ENCODE data around the gene KNOP1. TPM values are rescaled to one million over a fixed set of nuclear protein-coding genes. Genes with fewer than 3 reads are reported as not detected.

The KNOP1 gene
- total and polyA plus RNA-seq, 2 of the 4 experiments (the other 2 are of a cell fraction): 7.0 to 8.4 TPM

GRCh38 chr16:19751478-19752385, 33.7 kb upstream of the KNOP1 start:
- intact Hi-C loops (cut with micrococcal nuclease): loop anchor here (5.0 kb wide), 1 partner anchor 56 kb away; no protein-coding TSS in a partner anchor
- dilution Hi-C loops (cut with HindIII; ENCODE audit: low sequenced_read_pairs, unreplicated experiment): no loop called here

More at GRCh38 chr16:19751478-19752385, 33.7 kb upstream of the KNOP1 start:
- Histone ChIP-seq H2AK5ac (ENCODE audit: low read depth, low read length) (no peak overlapping the region), H3K18ac (ENCODE audit: low read depth, low read length) (no peak overlapping the region), H2BK20ac (ENCODE audit: low read depth, low read length) (no peak overlapping the region), H3K27ac (ENCODE audit: insufficient read depth, low read length) (no peak overlapping the region), H4K5ac (ENCODE audit: low read depth, low read length) (no peak overlapping the region), H3K4me1 (ENCODE audit: control insufficient read depth, insufficient read depth, low read length) (peaks cover 9% of the 10 kb centered on the region), H3K4ac (ENCODE audit: low read depth, low read length) (no peak overlapping the region), H3K4me3 (ENCODE audit: insufficient read depth, low read depth, low read length) (no peak overlapping the region), H3K9ac (ENCODE audit: low read depth, low read length) (no peak overlapping the region), H3K23ac (ENCODE audit: low read depth, low read length) (no peak overlapping the region), H2BK120ac (ENCODE audit: low read depth, low read length) (no peak overlapping the region), H2AFZ (replicated peaks; ENCODE audit: low read length, poor library complexity) (no peak overlapping the region), H3K9me1 (ENCODE audit: insufficient read depth, low read length) (peaks cover 9% of the 10 kb centered on the region; the same call in 1 of the 2 replicates), H3K9me3 (ENCODE audit: control insufficient read depth, insufficient read depth, low read length) (no peaks in the 10 kb centered on the region), H4K20me1 (ENCODE audit: insufficient read depth, low read length) (no peaks in the 10 kb centered on the region), H2BK15ac (ENCODE audit: low read depth, low read length) (no peak overlapping the region), H3K36me3 (ENCODE audit: control insufficient read depth, insufficient read depth, low read length) (no peaks in the 10 kb centered on the region), H3K4me2 (ENCODE audit: low read depth, low read length) (no peak overlapping the region), H3K56ac (ENCODE audit: extremely low read depth, insufficient read depth, low read length) (no peak overlapping the region), H2AK9ac (replicated peaks; ENCODE audit: low read depth, low read length, poor library complexity) (no peak overlapping the region), H3K14ac (replicated peaks; ENCODE audit: low read depth, low read length) (no peak overlapping the region), H4K8ac (ENCODE audit: low read depth in 2 of 2, low read length in 2 of 2) (no peak overlapping the region), H3K79me1 (ENCODE audit: low read depth in 1 of 2, low read length in 2 of 2) (no peaks in the 10 kb centered on the region), H2BK5ac (ENCODE audit: low read depth, low read length, poor library complexity, severe bottlenecking) (no peak overlapping the region), H3K27me3 (ENCODE audit: control insufficient read depth, insufficient read depth, low read length) (no peaks in the 10 kb centered on the region), H4K91ac (ENCODE audit: insufficient read depth, low read depth, low read length) (no peak overlapping the region)
- no TSS peak for BruUV-seq (replicated peaks)
- no peak for DNase-seq
- in situ Hi-C loops (cut with MboI; ENCODE audit: low sequenced_read_pairs): no loop called here
- ChIA-PET CTCF (no interaction called here), POLR2A (ENCODE audit: unreplicated experiment) (no interaction called here)
- no peak for ATAC-seq (ENCODE audit: low read depth)
- WGBS, 2 experiments (ENCODE audit: extremely low coverage in 2 of 2, insufficient read length in 1 of 2): no CpG with 5 or more reads among the region's 6 CpGs
- TF ChIP-seq BHLHE40 (IDR thresholded peaks at IDR 0.05; ENCODE audit: low read depth, low read length) (no peak), POLR2A (IDR thresholded peaks at IDR 0.05; ENCODE audit: low read depth, low read length) (no peak), CHD1 (IDR thresholded peaks at IDR 0.05; ENCODE audit: low read depth, low read length) (no peak), CTCF (conservative IDR thresholded peaks at IDR 0.05; ENCODE audit: low read depth, low read length) (no peak), MXI1 (IDR thresholded peaks at IDR 0.05; ENCODE audit: borderline replicate concordance, low read depth, low read length) (no peak), RAD21 (IDR thresholded peaks at IDR 0.05; ENCODE audit: low read length) (no peak), MAZ (IDR thresholded peaks at IDR 0.05; ENCODE audit: borderline replicate concordance, low read depth, low read length) (no peak), ELK1 (IDR thresholded peaks at IDR 0.05; ENCODE audit: borderline replicate concordance, low read depth, low read length) (no peak)
